Endothelial cell of umbilical vein (primary cell): Measurements from ENCODE around the gene INSC. TPM values are rescaled to one million over a fixed set of nuclear protein-coding genes. Genes with fewer than 3 reads are reported as not detected.

Source experiments
- BruUV-seq: library from RNA; stranded (reverse); fragments of 400-500 nt; replicated peaks from 2 replicates; lab custom pipeline; 2021; lab: Mats Ljungman, UMichigan
- CTCF ChIA-PET: fragments of 300-600, 350-600 bp; sonication (Branson Sonifier 250); formaldehyde crosslinking; loops from one replicate; lab custom pipeline; 2021; ENCODE audit warnings: antibody characterized with exemption, inconsistent platforms; lab: Charles Lee
- POLR2A ChIA-PET: fragments of 300-600, 350-600 bp; sonication (Branson Sonifier 250); formaldehyde crosslinking; loops from one replicate; lab custom pipeline; 2021; ENCODE audit warnings: antibody characterized with exemption, inconsistent platforms; lab: Charles Lee
- DNase-seq: peaks from one replicate; pipeline ENCODE4 v3.0.0-alpha.2; 2011; ENCODE audit warnings: low read depth, low spot score
- FAIRE-seq: peaks from 2 replicates; lab custom pipeline; 2011; peaks lifted over from hg19 to GRCh38; lab: Jason Lieb, UNC
- H2AFZ ChIP-seq: 2 replicates; pipeline ENCODE4 v1.6.0; 2012; ENCODE audit warnings: low read depth, low read length, control low read depth, inconsistent platforms
- H3K27ac ChIP-seq: 2 replicates; pipeline ENCODE4 v1.5.1; 2011; ENCODE audit warnings: low read depth, mild to moderate bottlenecking, control low read depth, low read length, moderate library complexity; ENCODE audit not compliant: insufficient read depth
- H3K27me3 ChIP-seq, 2 experiments: 2 replicates each; pipeline versions ENCODE4 v1.6.0 to v1.6.1; 2011; ENCODE audit warnings: low read length in 2 of 2, mixed read lengths in 1 of 2; ENCODE audit not compliant: control insufficient read depth in 2 of 2, insufficient read depth in 2 of 2
- H3K36me3 ChIP-seq, 2 experiments: 2 replicates in 1 of 2; 3 replicates in 1 of 2; pipeline ENCODE4 v1.5.1; 2011; ENCODE audit warnings: low read length in 2 of 2, mild to moderate bottlenecking in 1 of 2, moderate library complexity in 1 of 2; ENCODE audit not compliant: control insufficient read depth in 2 of 2, insufficient read depth in 2 of 2; ENCODE audit errors: extremely low read depth in 1 of 2
- H3K4me1 ChIP-seq: 3 replicates; pipeline ENCODE4 v1.5.1; 2011; ENCODE audit warnings: mild to moderate bottlenecking, low read length; ENCODE audit not compliant: control insufficient read depth, insufficient read depth; ENCODE audit errors: extremely low read depth
- H3K4me2 ChIP-seq: 2 replicates; pipeline ENCODE4 v1.6.1; 2011; ENCODE audit warnings: low read length, control low read depth, mixed read lengths; ENCODE audit not compliant: insufficient read depth
- H3K4me3 ChIP-seq, 3 experiments: fragments of 200-600 bp in 1 of 3; sonication (generic), shearing (Covaris generic) in 1 of 3; replicated peaks in 1 of 3; 2 replicates each; pipeline ENCODE4 v1.5.1; 2011 to 2016; ENCODE audit warnings: control low read depth in 3 of 3, low read length in 3 of 3, mild to moderate bottlenecking in 2 of 3, inconsistent platforms in 1 of 3, low read depth in 1 of 3, moderate library complexity in 1 of 3; ENCODE audit not compliant: insufficient read depth in 1 of 3
- H3K79me2 ChIP-seq: 2 replicates; pipeline ENCODE4 v1.6.0; 2012; ENCODE audit warnings: low read length, inconsistent platforms; ENCODE audit not compliant: control insufficient read depth, insufficient read depth
- H3K9ac ChIP-seq: replicated peaks from 2 replicates; pipeline ENCODE3; 2011; ENCODE audit warnings: low read length, control low read depth; ENCODE audit not compliant: insufficient read depth; ENCODE audit errors: extremely low read depth
- H3K9me1 ChIP-seq: replicated peaks from 3 replicates; pipeline ENCODE4 v1.6.0; 2011; ENCODE audit warnings: mild to moderate bottlenecking, low read length; ENCODE audit not compliant: control insufficient read depth, insufficient read depth; ENCODE audit errors: extremely low read depth
- H3K9me3 ChIP-seq: replicated peaks from 2 replicates; pipeline ENCODE4 v1.5.1; 2012; ENCODE audit warnings: low read length, inconsistent platforms; ENCODE audit not compliant: control insufficient read depth, insufficient read depth
- H4K20me1 ChIP-seq: replicated peaks from 2 replicates; pipeline ENCODE3; 2011; ENCODE audit warnings: mild to moderate bottlenecking, low read length; ENCODE audit not compliant: control insufficient read depth, insufficient read depth; ENCODE audit errors: extremely low read depth
- EZH2 ChIP-seq: IDR thresholded peaks from 2 replicates; pipeline ENCODE4 v1.6.1; 2012; ENCODE audit warnings: borderline replicate concordance, low read depth, mild to moderate bottlenecking, moderate library complexity, low read length, inconsistent platforms; ENCODE audit not compliant: severe bottlenecking
- FOS ChIP-seq: IDR thresholded peaks from 2 replicates; pipeline ENCODE4 v1.6.1; 2011; ENCODE audit warnings: mild to moderate bottlenecking, low read length, moderate library complexity, borderline replicate concordance; ENCODE audit not compliant: insufficient read depth
- GATA2 ChIP-seq: IDR thresholded peaks from 2 replicates; pipeline ENCODE4 v1.7.0; 2011; ENCODE audit warnings: low read depth, mild to moderate bottlenecking, moderate library complexity, mixed read lengths, low read length; ENCODE audit not compliant: insufficient read length, insufficient read depth
- JUN ChIP-seq: IDR thresholded peaks from 2 replicates; pipeline ENCODE4 v1.6.1; 2011; ENCODE audit warnings: borderline replicate concordance, low read depth; ENCODE audit not compliant: insufficient read length, insufficient read depth
- MYC ChIP-seq: IDR thresholded peaks from one replicate; pipeline ENCODE4 v1.6.1; 2011; ENCODE audit warnings: mild to moderate bottlenecking, low read depth, low read length
- POLR2A ChIP-seq: IDR thresholded peaks from 2 replicates; pipeline ENCODE4 v1.6.1; 2012; ENCODE audit warnings: low read depth, mild to moderate bottlenecking, control low read depth, low read length
- dilution Hi-C: fragments of 300-500 bp; cut with MboI; formaldehyde crosslinking; loops from one replicate; pipeline ENCODE4 v1.15.0; 2019; ENCODE audit warnings: low sequenced_read_pairs; ENCODE audit not compliant: extremely low pct_ligation_motif_present
- intact Hi-C: fragments of 100-400 bp; cut with micrococcal nuclease; formaldehyde crosslinking; loops from one replicate; pipeline ENCODE4 v1.10.0; 2022
- polyA plus RNA-seq, 4 experiments: library from polyadenylated mRNA; depleted of rRNA in 3 of 4; stranded (reverse) in 3 of 4; unstranded in 1 of 4; fragments of >200 nt; gene quantifications; 2 replicates each; pipeline versions ENCODE4 v1.2.1 to v1.2.3, GENCODE V29; 2011 to 2012; ENCODE audit warnings: missing spikeins in 1 of 4
- total RNA-seq: library from RNA; stranded (reverse); gene quantifications from 2 replicates; pipeline ENCODE4 v1.2.3, GENCODE V29; 2021

The INSC gene
- total and polyA plus RNA-seq, 2 donors (not counting 3 experiments of a cell fraction or from before 2014, with no cell fraction given) = not detected

DNA sequence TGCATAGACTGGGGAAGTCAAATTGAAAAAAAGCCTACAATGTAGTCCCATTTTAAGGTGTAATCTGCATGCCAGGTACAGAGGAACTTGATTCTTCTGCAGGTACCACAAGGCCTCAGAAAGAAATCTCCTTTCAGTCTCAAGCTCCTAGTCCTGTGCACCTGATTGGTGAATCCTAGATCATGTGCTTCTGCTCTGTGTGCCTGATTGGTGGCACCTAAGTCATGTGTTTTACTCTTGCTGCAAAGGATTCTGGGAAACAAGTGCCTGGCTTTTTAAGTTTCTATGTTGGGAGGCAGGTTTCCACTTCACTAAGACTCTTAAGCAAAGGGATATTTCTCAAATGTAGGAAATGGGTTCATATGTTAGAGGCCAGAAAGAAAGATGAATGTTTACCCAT, 29.1 kb downstream of the INSC start:
- intact Hi-C loops (no loop called here), dilution Hi-C loops (no loop called here)
- Histone ChIP-seq H3K9me1 (no peaks in the 10 kb centered on the region), H3K9me3 (no peaks in the 10 kb centered on the region), H3K27ac (no peak overlapping the region), H3K36me3 (no peaks in the 10 kb centered on the region), H3K9ac (no peak overlapping the region), H2AFZ (no peak overlapping the region), H3K27me3 (no peaks in the 10 kb centered on the region), H3K4me3 (no peak overlapping the region), H3K4me2 (no peak overlapping the region), H4K20me1 (no peaks in the 10 kb centered on the region), H3K79me2 (no peaks in the 10 kb centered on the region), H3K4me1 (no peaks in the 10 kb centered on the region)
- DNase-seq (no peak), FAIRE-seq (no peak)
- POLR2A ChIA-PET = no interaction called here
- TF ChIP-seq EZH2 = no peak
- TF ChIP-seq FOS = no peak
- TF ChIP-seq POLR2A = no peak
- no peak for TF ChIP-seq JUN
- no TSS peak for BruUV-seq
- CTCF ChIA-PET = interaction anchor here (0.7 kb wide), 1 partner anchor 43 kb away, joined by 3 read pairs; no protein-coding TSS in a partner anchor

DNA sequence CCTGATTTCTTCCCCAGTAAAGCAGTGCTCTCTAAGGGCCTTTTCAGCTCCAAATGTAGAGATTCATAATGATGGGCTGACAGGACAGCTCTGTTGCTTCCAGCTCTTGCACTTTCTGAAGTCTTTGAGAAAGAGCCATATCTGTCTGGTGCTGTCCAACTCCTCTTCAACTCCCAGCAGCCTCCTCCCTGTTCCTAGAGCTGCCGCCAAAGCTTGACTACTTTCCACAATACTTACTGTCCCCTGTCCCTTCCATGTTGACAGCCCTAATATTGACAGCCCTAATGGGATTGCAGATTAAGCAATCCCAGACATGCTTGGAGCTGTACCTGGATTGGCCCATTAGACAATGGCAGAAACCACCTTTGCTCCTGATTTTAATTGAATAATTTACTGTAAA, 29.6 kb downstream of the INSC start:
- BruUV-seq = no TSS peak
- intact Hi-C loops = no loop called here

More for the DNA sequence above, 29.6 kb downstream of the INSC start:
- FAIRE-seq (no peak), DNase-seq (no peak)
- no peaks in the 10 kb centered on the region for H3K36me3 ChIP-seq
- TF ChIP-seq GATA2 = no peak
- TF ChIP-seq MYC = no peak
- no peaks in the 10 kb centered on the region for H3K79me2 ChIP-seq
- ChIA-PET POLR2A (no interaction called here), CTCF (interaction anchor here (0.7 kb wide), 1 partner anchor 43 kb away, joined by 3 read pairs; no protein-coding TSS in a partner anchor)
- H3K27me3 ChIP-seq = no peaks in the 10 kb centered on the region
- H4K20me1 ChIP-seq = no peaks in the 10 kb centered on the region
- H2AFZ ChIP-seq = no peak overlapping the region
- no peak overlapping the region for H3K9ac ChIP-seq
- H3K4me2 ChIP-seq = no peak overlapping the region
- no peaks in the 10 kb centered on the region for H3K9me1 ChIP-seq
- H3K4me3 ChIP-seq = no peak overlapping the region
- dilution Hi-C loops = no loop called here
- H3K27ac ChIP-seq = no peak overlapping the region
- no peaks in the 10 kb centered on the region for H3K4me1 ChIP-seq
- H3K9me3 ChIP-seq = no peaks in the 10 kb centered on the region
